MCF 10A (cell line): ENCODE results near the gene OR4C45. TPM values are rescaled to one million over a fixed set of nuclear protein-coding genes. Genes with fewer than 3 reads are reported as not detected.
A peak's percentile ranks its signal among the peaks of the same experiment; 100 is the strongest.
"Not testable (repeated sequence)": the region's sequence is repeated elsewhere in the genome, so short reads cannot be mapped to it uniquely, and the experiment has no call there.

Source experiments
- BruUV-seq: library from RNA; stranded (reverse); fragments of 400-500 nt; replicated peaks from 2 replicates; lab custom pipeline; 2021; lab: Mats Ljungman, UMichigan
- CTCF ChIA-PET: fragments of 300-600 bp; sonication (Branson Sonifier 250); formaldehyde crosslinking; extraction: SDS; loops from one replicate; lab custom pipeline; 2021; ENCODE audit warnings: antibody characterized with exemption, inconsistent platforms; lab: Yijun Ruan, JAX
- POLR2A ChIA-PET: fragments of 300-600, 350-650 bp; sonication (Branson Sonifier 250); formaldehyde crosslinking; extraction: SDS; loops from one replicate; lab custom pipeline; 2020; ENCODE audit warnings: antibody characterized with exemption, inconsistent platforms; lab: Yijun Ruan, JAX
- DNase-seq: peaks from one replicate; pipeline ENCODE4 v3.0.0-alpha.2; 2018; ENCODE audit not compliant: unreplicated experiment
- H3K27ac Mint-ChIP-seq: one replicate; pipeline ENCODE4 v1.8.0; 2022; ENCODE audit warnings: mild to moderate bottlenecking, low read depth, mixed read lengths; ENCODE audit not compliant: unreplicated experiment
- H3K27me3 Mint-ChIP-seq: one replicate; pipeline ENCODE4 v1.8.0; 2022; ENCODE audit warnings: mixed read lengths; ENCODE audit not compliant: insufficient read depth, unreplicated experiment
- H3K36me3 Mint-ChIP-seq: one replicate; pipeline ENCODE4 v1.8.0; 2022; ENCODE audit warnings: mild to moderate bottlenecking, moderate library complexity, mixed read lengths; ENCODE audit not compliant: insufficient read depth, unreplicated experiment
- H3K4me1 Mint-ChIP-seq: one replicate; pipeline ENCODE4 v1.8.0; 2022; ENCODE audit warnings: mixed read lengths; ENCODE audit not compliant: insufficient read depth, unreplicated experiment
- H3K4me3 Mint-ChIP-seq: one replicate; pipeline ENCODE4 v1.8.0; 2022; ENCODE audit warnings: mild to moderate bottlenecking, moderate library complexity, mixed read lengths; ENCODE audit not compliant: unreplicated experiment
- H3K9me3 Mint-ChIP-seq: one replicate; pipeline ENCODE4 v1.8.0; 2022; ENCODE audit warnings: mixed read lengths; ENCODE audit not compliant: unreplicated experiment
- intact Hi-C: fragments of 100-400 bp; cut with micrococcal nuclease; formaldehyde crosslinking; loops from 2 replicates; pipeline ENCODE4 v1.14.1; 2022
- total RNA-seq: library from RNA; stranded (reverse); gene quantifications from 2 replicates; pipeline ENCODE4 v1.2.3, GENCODE V29; 2022
- TF ChIP-seq, protein P1 (sequence below): fragments of 200-600 bp; IDR thresholded peaks from one replicate; pipeline ENCODE4 v1.8.0; 2022; ENCODE audit warnings: antibody characterized with exemption, mild to moderate bottlenecking; ENCODE audit not compliant: unreplicated experiment

OR4C45 gene
- total RNA-seq, 1 experiment from 2014 or later, result not detected

DNA sequence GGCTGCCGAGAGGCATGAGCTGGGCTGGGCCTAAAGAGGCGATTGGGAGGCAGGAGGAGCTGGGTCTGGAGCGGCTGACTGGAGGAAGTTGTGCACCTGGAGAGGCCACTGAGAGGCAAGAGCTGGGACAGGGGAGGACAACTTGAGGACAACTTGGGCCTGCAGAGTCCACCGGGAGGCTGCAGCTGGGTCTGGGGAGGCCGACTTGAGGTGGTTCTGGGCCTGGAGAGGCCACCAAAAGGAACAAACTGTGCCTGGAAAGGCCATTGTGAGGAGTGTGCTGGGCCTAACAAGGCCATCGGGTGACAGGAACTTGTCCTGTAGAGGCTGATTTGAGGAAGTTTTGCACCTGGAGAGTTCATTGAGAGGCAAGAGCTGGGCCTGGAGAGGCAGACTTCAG lies 41.5 kb downstream of the OR4C45 start:
- Mint-ChIP-seq H3K27me3 (no peaks in the 10 kb centered on the region), H3K4me1 (peaks cover 29% of the 10 kb centered on the region), H3K9me3 (peaks cover 46% of the 10 kb centered on the region), H3K27ac (peak overlapping the region; percentile 94), H3K36me3 (peaks cover 6% of the 10 kb centered on the region), H3K4me3 (no peak overlapping the region)
- TF ChIP-seq, protein P1, sequence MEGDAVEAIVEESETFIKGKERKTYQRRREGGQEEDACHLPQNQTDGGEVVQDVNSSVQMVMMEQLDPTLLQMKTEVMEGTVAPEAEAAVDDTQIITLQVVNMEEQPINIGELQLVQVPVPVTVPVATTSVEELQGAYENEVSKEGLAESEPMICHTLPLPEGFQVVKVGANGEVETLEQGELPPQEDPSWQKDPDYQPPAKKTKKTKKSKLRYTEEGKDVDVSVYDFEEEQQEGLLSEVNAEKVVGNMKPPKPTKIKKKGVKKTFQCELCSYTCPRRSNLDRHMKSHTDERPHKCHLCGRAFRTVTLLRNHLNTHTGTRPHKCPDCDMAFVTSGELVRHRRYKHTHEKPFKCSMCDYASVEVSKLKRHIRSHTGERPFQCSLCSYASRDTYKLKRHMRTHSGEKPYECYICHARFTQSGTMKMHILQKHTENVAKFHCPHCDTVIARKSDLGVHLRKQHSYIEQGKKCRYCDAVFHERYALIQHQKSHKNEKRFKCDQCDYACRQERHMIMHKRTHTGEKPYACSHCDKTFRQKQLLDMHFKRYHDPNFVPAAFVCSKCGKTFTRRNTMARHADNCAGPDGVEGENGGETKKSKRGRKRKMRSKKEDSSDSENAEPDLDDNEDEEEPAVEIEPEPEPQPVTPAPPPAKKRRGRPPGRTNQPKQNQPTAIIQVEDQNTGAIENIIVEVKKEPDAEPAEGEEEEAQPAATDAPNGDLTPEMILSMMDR, result no peak
- intact Hi-C loops, result no loop called here
- ChIA-PET CTCF (interaction anchor here (0.6 kb wide), 1 partner anchor 604 kb away, joined by 5 read pairs; no protein-coding TSS in a partner anchor), POLR2A (no interaction called here)
- BruUV-seq, result no TSS peak
- no peak for DNase-seq

DNA sequence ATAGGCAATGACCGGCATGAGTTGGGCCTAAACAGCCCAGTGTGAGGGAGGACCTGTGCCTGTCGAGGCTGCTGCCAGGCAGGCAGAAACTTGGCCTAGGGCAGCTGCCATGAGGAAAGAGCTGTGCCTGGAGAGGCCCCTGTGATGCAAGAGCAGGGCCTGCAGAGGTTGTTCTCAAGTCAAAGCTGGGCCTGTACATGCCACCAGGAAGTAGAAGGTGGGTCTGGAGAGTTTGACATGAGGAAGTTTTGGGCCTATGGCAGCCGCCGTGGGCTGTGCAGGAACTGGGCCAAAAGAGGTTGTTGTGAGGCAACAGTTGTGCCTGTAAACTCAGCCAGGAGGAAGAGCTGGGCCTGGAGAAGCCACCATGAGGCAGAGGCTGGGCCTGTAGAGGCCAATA lies 43.2 kb downstream of the OR4C45 start:
- ChIA-PET POLR2A (no interaction called here), CTCF (interaction anchor here (1.2 to 1.4 kb wide), 3 partner anchors 9 to 81 kb away, joined by 3 to 4 read pairs (median 4); no protein-coding TSS in a partner anchor)
- BruUV-seq, result no TSS peak
- Mint-ChIP-seq H3K4me1 (peaks cover 29% of the 10 kb centered on the region), H3K27ac (peak overlapping the region; percentile 94), H3K9me3 (peaks cover 47% of the 10 kb centered on the region), H3K4me3 (no peak overlapping the region), H3K27me3 (no peaks in the 10 kb centered on the region), H3K36me3 (peaks cover 6% of the 10 kb centered on the region)
- TF ChIP-seq, protein P1, result no peak
- peak; percentile 81 for DNase-seq
- intact Hi-C loops, result no loop called here

DNA sequence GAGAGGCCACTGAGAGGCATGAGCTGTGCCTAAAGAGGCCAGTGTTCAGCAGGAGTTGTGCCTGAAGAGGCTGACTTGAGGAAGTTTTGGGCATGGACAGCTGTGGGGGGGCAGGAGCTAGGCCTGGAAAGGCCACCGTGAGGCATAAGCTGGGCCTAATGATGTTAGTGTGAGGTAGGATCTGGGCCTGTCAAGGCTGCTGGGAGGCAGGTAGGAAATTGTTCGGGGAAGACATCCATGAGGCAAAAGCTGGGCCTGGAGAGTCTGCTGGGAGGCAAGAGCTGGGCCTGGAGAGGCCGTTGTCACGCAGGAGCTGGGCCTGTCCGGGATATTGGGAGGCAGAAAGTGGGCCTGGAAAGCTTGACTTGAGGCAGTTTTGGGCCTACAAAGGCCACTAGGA lies 44.9 kb downstream of the OR4C45 start:
- no peaks in the 10 kb centered on the region for H3K27me3 Mint-ChIP-seq
- TF ChIP-seq, protein P1, result no peak
- POLR2A ChIA-PET, result no interaction called here
- BruUV-seq, result no TSS peak
- peaks cover 29% of the 10 kb centered on the region for H3K4me1 Mint-ChIP-seq
- no peak for DNase-seq
- peak overlapping the region; percentile 94 for H3K27ac Mint-ChIP-seq
- H3K36me3 Mint-ChIP-seq, result peaks cover 6% of the 10 kb centered on the region
- intact Hi-C loops, result no loop called here
- CTCF ChIA-PET, result no interaction called here
- peaks cover 43% of the 10 kb centered on the region for H3K9me3 Mint-ChIP-seq
- no peak overlapping the region for H3K4me3 Mint-ChIP-seq

DNA sequence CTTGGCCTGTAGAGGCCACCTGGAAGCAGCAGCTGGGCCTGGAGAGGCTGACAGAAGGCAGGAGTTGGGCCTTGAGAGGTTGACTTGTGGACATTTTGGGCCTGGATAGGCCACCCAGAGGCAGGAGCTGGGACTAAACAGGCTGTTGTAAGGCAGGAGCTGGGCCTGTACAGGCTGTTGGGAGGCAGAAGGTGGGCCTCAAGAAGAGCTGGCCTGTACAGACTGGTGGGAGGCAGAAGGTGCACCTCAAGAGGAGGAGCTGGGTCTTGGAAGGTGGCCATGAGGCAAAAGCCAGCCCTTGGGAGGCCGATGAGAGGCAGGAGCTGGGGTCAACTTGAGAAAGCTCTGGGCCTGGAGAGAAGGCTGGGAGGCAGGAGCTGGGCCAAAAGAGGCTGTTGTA lies 45.3 kb downstream of the OR4C45 start:
- DNase-seq, result no peak
- ChIA-PET POLR2A (no interaction called here), CTCF (interaction anchor here (0.9 kb wide), 1 partner anchor 9 kb away, joined by 4 read pairs; no protein-coding TSS in a partner anchor)
- Mint-ChIP-seq H3K4me1 (peaks cover 28% of the 10 kb centered on the region), H3K4me3 (no peak overlapping the region), H3K27me3 (no peaks in the 10 kb centered on the region), H3K9me3 (peaks cover 43% of the 10 kb centered on the region), H3K27ac (no peak overlapping the region), H3K36me3 (peaks cover 6% of the 10 kb centered on the region)
- no TSS peak for BruUV-seq
- intact Hi-C loops, result no loop called here
- TF ChIP-seq, protein P1, result no peak

DNA sequence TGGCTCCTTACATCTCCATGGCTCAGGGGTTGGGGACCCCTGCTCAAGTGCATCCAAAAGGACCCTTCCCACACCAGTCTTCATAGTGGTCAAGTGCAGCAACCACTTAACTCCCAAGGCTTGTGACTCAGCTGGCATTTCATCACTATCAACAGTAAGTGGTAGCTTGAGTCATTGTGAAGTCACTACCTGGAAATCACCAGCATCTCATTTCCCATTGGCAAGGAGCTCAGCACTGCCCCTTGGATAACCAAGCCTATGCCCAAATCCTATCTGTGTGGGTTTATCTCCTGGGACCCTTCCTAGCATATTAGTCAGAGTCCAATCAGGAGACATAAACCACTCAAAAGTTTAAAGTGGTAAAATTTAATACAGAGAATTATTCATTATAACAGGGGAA lies 46.3 kb downstream of the OR4C45 start:
- H3K27me3 Mint-ChIP-seq, intact Hi-C loops, H3K4me3 Mint-ChIP-seq, BruUV-seq: not testable (repeated sequence)
- Mint-ChIP-seq H3K27ac (peak overlapping the region; percentile 91), H3K9me3 (peaks cover 46% of the 10 kb centered on the region), H3K4me1 (peaks cover 25% of the 10 kb centered on the region), H3K36me3 (peaks cover 12% of the 10 kb centered on the region)
- POLR2A ChIA-PET, result interaction anchor here (0.8 kb wide), 1 partner anchor 95 kb away, joined by 3 read pairs; no protein-coding TSS in a partner anchor
- peak; percentile 82 for DNase-seq
- CTCF ChIA-PET, result interaction anchor here (0.9 to 1.2 kb wide), 4 partner anchors 10 to 83 kb away, joined by 3 to 4 read pairs (median 4); no protein-coding TSS in a partner anchor
